Astrocyte of the hippocampus (primary cell): ENCODE measurements around the gene FGGY.
A peak's percentile ranks its signal among the peaks of the same experiment; 100 is the strongest.
"Not testable (repeated sequence)": the region's sequence is repeated elsewhere in the genome, so short reads cannot be mapped to it uniquely, and the experiment has no call there.

Experiments
- DNase-seq: peaks from one replicate; pipeline ENCODE4 v3.0.0; 2011; ENCODE audit warnings: low read depth, low spot score

FGGY gene

GRCh38 chr1:59442492-59442891 lies 145.6 kb downstream of the FGGY start:
- DNase-seq = no peak

- DNase-seq = peak; percentile 41
Observed at GRCh38 chr1:59443310-59443709, 146.4 kb downstream of the FGGY start.

- DNase-seq = no peak
Observed at GRCh38 chr1:59444520-59444919, 147.6 kb downstream of the FGGY start.

- peak; percentile 57 for DNase-seq
Observed at GRCh38 chr1:59445040-59445439, 148.1 kb downstream of the FGGY start.

GRCh38 chr1:59446257-59446901 lies 149.5 kb downstream of the FGGY start:
- peak; percentile 67 for DNase-seq

GRCh38 chr1:59452026-59452425 lies 155.1 kb downstream of the FGGY start:
- no peak for DNase-seq

- DNase-seq = no peak
Observed at GRCh38 chr1:59452559-59452958, 155.7 kb downstream of the FGGY start.

GRCh38 chr1:59453297-59453968 lies 156.5 kb downstream of the FGGY start:
- no peak for DNase-seq

GRCh38 chr1:59455206-59455605 lies 158.3 kb downstream of the FGGY start:
- DNase-seq = peak; percentile 60

- no peak for DNase-seq
Observed at GRCh38 chr1:59457786-59458185, 160.9 kb downstream of the FGGY start.

GRCh38 chr1:59458884-59459283 lies 162.0 kb downstream of the FGGY start:
- DNase-seq = no peak

- DNase-seq = not testable (repeated sequence)
Observed at GRCh38 chr1:59462942-59463341, 166.0 kb downstream of the FGGY start.

GRCh38 chr1:59465478-59465877 lies 168.6 kb downstream of the FGGY start:
- DNase-seq = not testable (repeated sequence)

- DNase-seq = no peak
Observed at GRCh38 chr1:59468828-59469428, 172.0 kb downstream of the FGGY start.

GRCh38 chr1:59471991-59472570 lies 175.2 kb downstream of the FGGY start:
- not testable (repeated sequence) for DNase-seq

GRCh38 chr1:59473831-59474230 lies 176.9 kb downstream of the FGGY start:
- DNase-seq = no peak

- no peak for DNase-seq
Observed at GRCh38 chr1:59474496-59474895, 177.6 kb downstream of the FGGY start.

- no peak for DNase-seq
Observed at GRCh38 chr1:59475737-59476136, 178.8 kb downstream of the FGGY start.

GRCh38 chr1:59477286-59477685 lies 180.4 kb downstream of the FGGY start:
- DNase-seq = peak; percentile 13

GRCh38 chr1:59477867-59478266 lies 181.0 kb downstream of the FGGY start:
- no peak for DNase-seq

- no peak for DNase-seq
Observed at GRCh38 chr1:59478822-59479221, 181.9 kb downstream of the FGGY start.

- no peak for DNase-seq
Observed at GRCh38 chr1:59480188-59480888, 183.4 kb downstream of the FGGY start.
